ENCODE measurements around the gene ABCC2.

DNA sequence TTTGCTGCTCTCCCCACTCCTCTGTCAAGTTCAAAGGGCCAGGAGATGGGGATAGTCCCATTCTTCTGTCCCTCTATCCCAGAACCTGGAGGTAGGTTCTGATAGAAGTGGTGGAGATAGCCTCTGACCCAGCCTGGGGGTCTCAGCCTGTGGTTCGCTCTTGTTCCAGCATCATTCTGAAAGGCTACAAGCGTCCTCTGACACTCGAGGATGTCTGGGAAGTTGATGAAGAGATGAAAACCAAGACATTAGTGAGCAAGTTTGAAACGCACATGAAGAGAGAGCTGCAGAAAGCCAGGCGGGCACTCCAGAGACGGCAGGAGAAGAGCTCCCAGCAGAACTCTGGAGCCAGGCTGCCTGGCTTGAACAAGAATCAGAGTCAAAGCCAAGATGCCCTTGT lies 14.5 kb downstream of the ABCC2 start:
- TF ChIP-seq, protein P1, sequence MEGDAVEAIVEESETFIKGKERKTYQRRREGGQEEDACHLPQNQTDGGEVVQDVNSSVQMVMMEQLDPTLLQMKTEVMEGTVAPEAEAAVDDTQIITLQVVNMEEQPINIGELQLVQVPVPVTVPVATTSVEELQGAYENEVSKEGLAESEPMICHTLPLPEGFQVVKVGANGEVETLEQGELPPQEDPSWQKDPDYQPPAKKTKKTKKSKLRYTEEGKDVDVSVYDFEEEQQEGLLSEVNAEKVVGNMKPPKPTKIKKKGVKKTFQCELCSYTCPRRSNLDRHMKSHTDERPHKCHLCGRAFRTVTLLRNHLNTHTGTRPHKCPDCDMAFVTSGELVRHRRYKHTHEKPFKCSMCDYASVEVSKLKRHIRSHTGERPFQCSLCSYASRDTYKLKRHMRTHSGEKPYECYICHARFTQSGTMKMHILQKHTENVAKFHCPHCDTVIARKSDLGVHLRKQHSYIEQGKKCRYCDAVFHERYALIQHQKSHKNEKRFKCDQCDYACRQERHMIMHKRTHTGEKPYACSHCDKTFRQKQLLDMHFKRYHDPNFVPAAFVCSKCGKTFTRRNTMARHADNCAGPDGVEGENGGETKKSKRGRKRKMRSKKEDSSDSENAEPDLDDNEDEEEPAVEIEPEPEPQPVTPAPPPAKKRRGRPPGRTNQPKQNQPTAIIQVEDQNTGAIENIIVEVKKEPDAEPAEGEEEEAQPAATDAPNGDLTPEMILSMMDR (conservative IDR thresholded peaks at IDR 0.05 in 1 of 2, IDR thresholded peaks at IDR 0.05 in 1 of 2; ENCODE audit: low read depth in 1 of 2, low read length in 2 of 2) = no peak
- no peak for TF ChIP-seq EZH2 (IDR thresholded peaks at IDR 0.05; ENCODE audit: low read length, missing control alignments)
